ENCODE data around the gene CLNK. TPM values are rescaled to one million over a fixed set of nuclear protein-coding genes. Genes with fewer than 3 reads are reported as not detected.

The CLNK gene
- total and polyA plus RNA-seq, 2 experiments from 2014 or later = not detected

DNA sequence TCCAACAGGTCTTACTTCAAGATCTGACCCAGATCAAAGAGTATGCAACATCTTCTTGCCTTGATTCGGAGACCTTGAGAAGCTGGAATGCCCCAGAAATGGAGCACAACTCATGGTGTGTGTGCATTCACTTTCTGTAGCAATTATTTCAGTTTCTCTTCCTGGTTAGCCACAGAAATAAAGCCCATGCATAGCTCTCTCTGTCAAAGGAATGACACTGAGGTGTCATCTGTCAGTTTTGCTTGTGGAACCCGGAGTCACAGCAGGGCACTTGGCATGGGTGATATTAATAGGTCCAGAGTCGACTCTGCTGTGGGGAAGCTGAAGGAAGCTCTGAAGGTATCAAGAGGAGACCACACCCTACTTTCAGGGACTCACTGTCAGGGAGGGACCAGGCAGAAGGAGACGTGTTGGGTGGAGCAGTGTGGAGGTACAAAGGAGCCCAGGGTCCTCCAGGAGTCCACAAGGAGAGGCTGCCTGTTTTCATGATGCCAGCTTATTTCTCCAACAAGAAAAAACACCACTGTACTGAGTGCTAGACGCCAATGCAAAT is 10.7 kb downstream of the CLNK start:
- no peak overlapping the region for H2AFZ ChIP-seq
- in situ Hi-C loops (cut with MboI) = no loop called here
- no peaks in the 10 kb centered on the region for H3K9me2 ChIP-seq (ENCODE audit: insufficient read depth)
- peaks cover 27% of the 10 kb centered on the region for H3K27me3 ChIP-seq (replicated peaks; ENCODE audit: insufficient read depth)
- H3K27ac ChIP-seq = no peak overlapping the region
- H3K9ac ChIP-seq = no peak overlapping the region
- WGBS, 2 experiments (ENCODE audit: low coverage in 1 of 2, low lambda C conversion rate in 2 of 2, missing lambda C conversion rate in 2 of 2) = 29 to 36% methylated on average over 5 of the region's 5 CpGs
- no peak overlapping the region for H3K4me3 ChIP-seq
- no peaks in the 10 kb centered on the region for H3K79me2 ChIP-seq (ENCODE audit: insufficient read depth)
- no peaks in the 10 kb centered on the region for H3K36me3 ChIP-seq (ENCODE audit: low read depth)
- no peaks in the 10 kb centered on the region for H3F3A ChIP-seq (ENCODE audit: insufficient read depth)
- TF ChIP-seq EZH2 (IDR thresholded peaks at IDR 0.05; ENCODE audit: insufficient read depth, poor library complexity, severe bottlenecking) = no peak
- no peak for TF ChIP-seq EZH2phosphoT487 (IDR thresholded peaks at IDR 0.05; ENCODE audit: insufficient read depth, low read depth)
- no peak overlapping the region for H3K4me2 ChIP-seq (ENCODE audit: unreplicated experiment)
- no peak for DNase-seq
- no peaks in the 10 kb centered on the region for H3K4me1 ChIP-seq (ENCODE audit: insufficient read depth)
- no peaks in the 10 kb centered on the region for H4K20me1 ChIP-seq (ENCODE audit: insufficient read depth)
- no peaks in the 10 kb centered on the region for H3K9me3 ChIP-seq (ENCODE audit: low read depth)

- Histone ChIP-seq H3K27me3 (replicated peaks; ENCODE audit: insufficient read depth) (peaks cover 40% of the 10 kb centered on the region), H3K9me3 (ENCODE audit: low read depth) (no peaks in the 10 kb centered on the region), H3K27ac (no peak overlapping the region), H3K79me2 (ENCODE audit: insufficient read depth) (no peaks in the 10 kb centered on the region), H3K36me3 (ENCODE audit: low read depth) (no peaks in the 10 kb centered on the region), H3K4me3 (no peak overlapping the region), H3K4me2 (ENCODE audit: unreplicated experiment) (no peak overlapping the region), H3K9me2 (ENCODE audit: insufficient read depth) (no peaks in the 10 kb centered on the region), H3K4me1 (ENCODE audit: insufficient read depth) (no peaks in the 10 kb centered on the region), H2AFZ (no peak overlapping the region), H3F3A (ENCODE audit: insufficient read depth) (no peaks in the 10 kb centered on the region), H4K20me1 (ENCODE audit: insufficient read depth) (no peaks in the 10 kb centered on the region), H3K9ac (no peak overlapping the region)
- TF ChIP-seq EZH2phosphoT487 (IDR thresholded peaks at IDR 0.05; ENCODE audit: insufficient read depth, low read depth) = no peak
- no peak for TF ChIP-seq EZH2 (IDR thresholded peaks at IDR 0.05; ENCODE audit: insufficient read depth, poor library complexity, severe bottlenecking)
- DNase-seq = no peak
- WGBS, 2 experiments (ENCODE audit: low coverage in 1 of 2, low lambda C conversion rate in 2 of 2, missing lambda C conversion rate in 2 of 2) = 55 to 64% methylated on average over 3 of the region's 3 CpGs
- in situ Hi-C loops (cut with MboI) = no loop called here
These were observed 12.2 kb downstream of the CLNK start for GRCh38 chr4:10672379-10672778.

DNA sequence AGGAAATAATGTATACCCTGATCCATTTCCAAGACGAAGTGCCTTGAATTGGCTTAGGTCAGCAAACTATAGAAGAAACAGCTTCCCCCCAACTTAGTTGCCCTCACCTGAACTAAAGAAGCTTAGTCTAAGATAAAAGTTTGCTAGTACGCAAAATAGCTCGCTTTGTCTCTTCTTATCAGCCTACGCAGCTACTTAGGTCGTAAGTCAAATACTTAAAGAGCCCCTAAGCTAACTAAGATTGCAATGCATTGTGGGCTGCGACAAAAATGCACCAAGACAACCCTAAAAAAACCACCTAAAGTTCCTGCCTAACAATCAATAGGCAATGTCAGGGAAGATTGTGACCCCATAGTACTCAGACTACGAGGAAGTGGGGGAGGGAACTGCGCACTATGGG is 12.8 kb downstream of the CLNK start:
- in situ Hi-C loops (cut with MboI) = no loop called here
- no peak for TF ChIP-seq EZH2 (IDR thresholded peaks at IDR 0.05; ENCODE audit: insufficient read depth, poor library complexity, severe bottlenecking)
- no peak for TF ChIP-seq EZH2phosphoT487 (IDR thresholded peaks at IDR 0.05; ENCODE audit: insufficient read depth, low read depth)

GRCh38 chr4:10671366-10671765 is 13.2 kb downstream of the CLNK start:
- Histone ChIP-seq H3K79me2 (ENCODE audit: insufficient read depth) (no peaks in the 10 kb centered on the region), H3K9ac (no peak overlapping the region), H2AFZ (no peak overlapping the region), H3K27me3 (replicated peaks; ENCODE audit: insufficient read depth) (peaks cover 43% of the 10 kb centered on the region), H3K27ac (no peak overlapping the region), H3K36me3 (ENCODE audit: low read depth) (no peaks in the 10 kb centered on the region), H3K9me3 (ENCODE audit: low read depth) (no peaks in the 10 kb centered on the region), H4K20me1 (ENCODE audit: insufficient read depth) (no peaks in the 10 kb centered on the region), H3K9me2 (ENCODE audit: insufficient read depth) (no peaks in the 10 kb centered on the region), H3K4me2 (ENCODE audit: unreplicated experiment) (no peak overlapping the region), H3K4me3 (no peak overlapping the region), H3F3A (ENCODE audit: insufficient read depth) (no peaks in the 10 kb centered on the region), H3K4me1 (ENCODE audit: insufficient read depth) (no peaks in the 10 kb centered on the region)
- TF ChIP-seq EZH2phosphoT487 (IDR thresholded peaks at IDR 0.05; ENCODE audit: insufficient read depth, low read depth) = no peak
- no peak for TF ChIP-seq EZH2 (IDR thresholded peaks at IDR 0.05; ENCODE audit: insufficient read depth, poor library complexity, severe bottlenecking)
- in situ Hi-C loops (cut with MboI) = no loop called here
- DNase-seq = no peak
- WGBS, 2 experiments (ENCODE audit: low coverage in 1 of 2, low lambda C conversion rate in 2 of 2, missing lambda C conversion rate in 2 of 2) = 19 to 22% methylated on average over 1 of the region's 1 CpG

More for the DNA sequence above, 12.8 kb downstream of the CLNK start:
- Histone ChIP-seq H3K4me1 (ENCODE audit: insufficient read depth) (no peaks in the 10 kb centered on the region), H4K20me1 (ENCODE audit: insufficient read depth) (no peaks in the 10 kb centered on the region), H3K9me3 (ENCODE audit: low read depth) (no peaks in the 10 kb centered on the region), H3K79me2 (ENCODE audit: insufficient read depth) (no peaks in the 10 kb centered on the region), H3K27me3 (replicated peaks; ENCODE audit: insufficient read depth) (peaks cover 42% of the 10 kb centered on the region), H3K4me2 (ENCODE audit: unreplicated experiment) (no peak overlapping the region), H3K4me3 (no peak overlapping the region), H3F3A (ENCODE audit: insufficient read depth) (no peaks in the 10 kb centered on the region), H3K9me2 (ENCODE audit: insufficient read depth) (no peaks in the 10 kb centered on the region), H2AFZ (no peak overlapping the region), H3K27ac (no peak overlapping the region), H3K9ac (no peak overlapping the region), H3K36me3 (ENCODE audit: low read depth) (no peaks in the 10 kb centered on the region)
- DNase-seq = no peak
- WGBS, 2 experiments (ENCODE audit: low coverage in 1 of 2, low lambda C conversion rate in 2 of 2, missing lambda C conversion rate in 2 of 2) = 41 to 44% methylated on average over 8 of the region's 8 CpGs

GRCh38 chr4:10670321-10670720 is 14.2 kb downstream of the CLNK start:
- H3K9me2 ChIP-seq (ENCODE audit: insufficient read depth) = no peaks in the 10 kb centered on the region
- H3K36me3 ChIP-seq (ENCODE audit: low read depth) = no peaks in the 10 kb centered on the region
- in situ Hi-C loops (cut with MboI) = no loop called here
- TF ChIP-seq EZH2phosphoT487 (IDR thresholded peaks at IDR 0.05; ENCODE audit: insufficient read depth, low read depth) (no peak), EZH2 (IDR thresholded peaks at IDR 0.05; ENCODE audit: insufficient read depth, poor library complexity, severe bottlenecking) (no peak)
- no peaks in the 10 kb centered on the region for H3K79me2 ChIP-seq (ENCODE audit: insufficient read depth)
- no peak for DNase-seq
- no peak overlapping the region for H3K9ac ChIP-seq
- WGBS, 2 experiments (ENCODE audit: low coverage in 1 of 2, low lambda C conversion rate in 2 of 2, missing lambda C conversion rate in 2 of 2) = 8 to 10% methylated on average over 3 of the region's 3 CpGs
- peaks cover 43% of the 10 kb centered on the region for H3K27me3 ChIP-seq (replicated peaks; ENCODE audit: insufficient read depth)
- no peak overlapping the region for H3K27ac ChIP-seq
- no peaks in the 10 kb centered on the region for H3F3A ChIP-seq (ENCODE audit: insufficient read depth)
- H4K20me1 ChIP-seq (ENCODE audit: insufficient read depth) = no peaks in the 10 kb centered on the region
- no peak overlapping the region for H2AFZ ChIP-seq
- H3K4me3 ChIP-seq = no peak overlapping the region
- H3K4me1 ChIP-seq (ENCODE audit: insufficient read depth) = no peaks in the 10 kb centered on the region
- H3K9me3 ChIP-seq (ENCODE audit: low read depth) = no peaks in the 10 kb centered on the region
- no peak overlapping the region for H3K4me2 ChIP-seq (ENCODE audit: unreplicated experiment)

All from GM23248 (cell line).